Tibial nerve (tissue), 4 donors: ENCODE measurements around the gene ITPK1. TPM values are rescaled to one million over a fixed set of nuclear protein-coding genes. Genes with fewer than 3 reads are reported as not detected.

ENCODE experiments used
- DNase-seq, 2 donors: peaks; one replicate each; pipeline ENCODE4 v3.0.0-alpha.2; 2019; ENCODE audit warnings: low spot score in 2 of 2
- H3K27ac ChIP-seq, 4 donors: fragments of 200-600 bp; sonication (generic) in 3 of 4; one replicate each; pipeline ENCODE4 v1.5.1; 2017 to 2019; ENCODE audit warnings: mild to moderate bottlenecking in 1 of 4
- H3K27me3 ChIP-seq, 2 donors: fragments of 200-600 bp; sonication (generic) in 1 of 2; one replicate each; pipeline versions ENCODE4 v1.5.1 to v1.6.0; 2017 to 2019
- H3K36me3 ChIP-seq, 3 donors: fragments of 200-600 bp; sonication (generic); one replicate each; pipeline ENCODE4 v1.5.1; 2018 to 2019
- H3K4me1 ChIP-seq, 4 donors: fragments of 200-600 bp; sonication (generic) in 3 of 4; one replicate each; pipeline ENCODE4 v1.5.1; 2017 to 2019
- H3K4me3 ChIP-seq, 4 donors: fragments of 200-600 bp; sonication (generic) in 3 of 4; one replicate each; pipeline ENCODE4 v1.5.1; 2017 to 2019; ENCODE audit warnings: mild to moderate bottlenecking in 1 of 4, moderate library complexity in 1 of 4
- H3K9me3 ChIP-seq, 4 donors: fragments of 200-600 bp; sonication (generic) in 3 of 4; one replicate each; pipeline ENCODE4 v1.5.1; 2017 to 2019
- EP300 ChIP-seq, 2 donors: sonication (generic); formaldehyde crosslinking; IDR thresholded peaks; one replicate each; pipeline ENCODE4 v1.6.1; 2017; ENCODE audit warnings: antibody characterized with exemption in 2 of 2, mild to moderate bottlenecking in 1 of 2
- POLR2A ChIP-seq, 2 donors: fragments of 450-650 bp; IDR thresholded peaks; one replicate each; pipeline ENCODE4 v1.6.1; 2017; ENCODE audit warnings: antibody characterized with exemption in 2 of 2, mild to moderate bottlenecking in 2 of 2, moderate library complexity in 2 of 2
- WGBS, 2 donors: methylation state at CpG; one replicate each; pipeline ENCODE4 v1.1.5; 2018; 5-methylcytosine and 5-hydroxymethylcytosine counted together
- total RNA-seq, 4 donors: library from RNA; depleted of rRNA; stranded (reverse); fragments of >200 nt; gene quantifications; one replicate each; pipeline ENCODE4 v1.1.0, GENCODE V29; 2016
- TF ChIP-seq, protein P1 (sequence below), 5 experiments: fragments of 200-600 bp in 3 of 5; fragments of 450-650 bp in 2 of 5; sonication (generic) in 3 of 5; IDR thresholded peaks; one replicate each; pipeline ENCODE4 v1.5.1; 2016 to 2019; ENCODE audit warnings: antibody characterized with exemption in 5 of 5, mild to moderate bottlenecking in 3 of 5, moderate library complexity in 2 of 5

Gene ITPK1
- total RNA-seq, 4 donors from 2014 or later, result 67.4 to 121 (median 92.5) TPM

GRCh38 chr14:93006567-93007051, 109.1 kb downstream of the ITPK1 start:
- peak overlapping the region; percentile 44 to 92 (median 78) for H3K27ac ChIP-seq
- H3K9me3 ChIP-seq, result no peaks in the 10 kb centered on the region
- no peak for TF ChIP-seq EP300 (IDR thresholded peaks at IDR 0.05)
- TF ChIP-seq, protein P1, sequence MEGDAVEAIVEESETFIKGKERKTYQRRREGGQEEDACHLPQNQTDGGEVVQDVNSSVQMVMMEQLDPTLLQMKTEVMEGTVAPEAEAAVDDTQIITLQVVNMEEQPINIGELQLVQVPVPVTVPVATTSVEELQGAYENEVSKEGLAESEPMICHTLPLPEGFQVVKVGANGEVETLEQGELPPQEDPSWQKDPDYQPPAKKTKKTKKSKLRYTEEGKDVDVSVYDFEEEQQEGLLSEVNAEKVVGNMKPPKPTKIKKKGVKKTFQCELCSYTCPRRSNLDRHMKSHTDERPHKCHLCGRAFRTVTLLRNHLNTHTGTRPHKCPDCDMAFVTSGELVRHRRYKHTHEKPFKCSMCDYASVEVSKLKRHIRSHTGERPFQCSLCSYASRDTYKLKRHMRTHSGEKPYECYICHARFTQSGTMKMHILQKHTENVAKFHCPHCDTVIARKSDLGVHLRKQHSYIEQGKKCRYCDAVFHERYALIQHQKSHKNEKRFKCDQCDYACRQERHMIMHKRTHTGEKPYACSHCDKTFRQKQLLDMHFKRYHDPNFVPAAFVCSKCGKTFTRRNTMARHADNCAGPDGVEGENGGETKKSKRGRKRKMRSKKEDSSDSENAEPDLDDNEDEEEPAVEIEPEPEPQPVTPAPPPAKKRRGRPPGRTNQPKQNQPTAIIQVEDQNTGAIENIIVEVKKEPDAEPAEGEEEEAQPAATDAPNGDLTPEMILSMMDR (IDR thresholded peaks at IDR 0.05), result no peak
- no peak for TF ChIP-seq POLR2A (IDR thresholded peaks at IDR 0.05)
- WGBS, 2 donors, result 30 to 35% methylated on average over 5 to 6 of the region's 6 CpGs
- no peaks in the 10 kb centered on the region for H3K27me3 ChIP-seq
- H3K4me3 ChIP-seq, result no peak overlapping the region
- H3K4me1 ChIP-seq, result peaks cover 0 to 91% (median 74%) of the 10 kb centered on the region in 4 donors
- H3K36me3 ChIP-seq, result no peaks in the 10 kb centered on the region
- no peak for DNase-seq

- 50 to 52% methylated on average over 8 of the region's 8 CpGs for WGBS, 2 donors
- peaks cover 0 to 83% (median 66%) of the 10 kb centered on the region in 4 donors for H3K4me1 ChIP-seq
- TF ChIP-seq POLR2A (IDR thresholded peaks at IDR 0.05) (no peak), EP300 (IDR thresholded peaks at IDR 0.05) (no peak)
- TF ChIP-seq, protein P1 (IDR thresholded peaks at IDR 0.05), result no peak
- H3K9me3 ChIP-seq, result no peaks in the 10 kb centered on the region
- H3K4me3 ChIP-seq, result no peak overlapping the region
- peak overlapping the region in 3 of 4 donors; percentile 69 to 92 (median 86) for H3K27ac ChIP-seq
- no peaks in the 10 kb centered on the region for H3K36me3 ChIP-seq
- no peaks in the 10 kb centered on the region for H3K27me3 ChIP-seq
- no peak for DNase-seq
These were observed 109.9 kb downstream of the ITPK1 start for GRCh38 chr14:93005838-93006237.

GRCh38 chr14:93005135-93005813, 110.5 kb downstream of the ITPK1 start:
- Histone ChIP-seq H3K27ac (peak overlapping the region in 3 of 4 donors; percentile 69 to 92 (median 86)), H3K4me3 (no peak overlapping the region), H3K4me1 (peaks cover 0 to 77% (median 63%) of the 10 kb centered on the region in 4 donors), H3K36me3 (no peaks in the 10 kb centered on the region), H3K9me3 (no peaks in the 10 kb centered on the region), H3K27me3 (no peaks in the 10 kb centered on the region)
- 82 to 83% methylated on average over 7 of the region's 7 CpGs for WGBS, 2 donors
- TF ChIP-seq EP300 (IDR thresholded peaks at IDR 0.05), result no peak
- no peak for TF ChIP-seq POLR2A (IDR thresholded peaks at IDR 0.05)
- TF ChIP-seq, protein P1 (IDR thresholded peaks at IDR 0.05), result no peak
- DNase-seq, result no peak

- Histone ChIP-seq H3K9me3 (no peaks in the 10 kb centered on the region), H3K27ac (peak overlapping the region; percentile 37 to 92 (median 68)), H3K4me1 (peaks cover 0 to 76% (median 59%) of the 10 kb centered on the region in 4 donors), H3K27me3 (no peaks in the 10 kb centered on the region), H3K4me3 (no peak overlapping the region), H3K36me3 (no peaks in the 10 kb centered on the region)
- DNase-seq, result no peak
- TF ChIP-seq, protein P1 (IDR thresholded peaks at IDR 0.05), result no peak
- TF ChIP-seq POLR2A (IDR thresholded peaks at IDR 0.05) (no peak), EP300 (IDR thresholded peaks at IDR 0.05) (no peak)
- 71 to 83% methylated on average over 7 of the region's 7 CpGs for whole genome bisulfite sequencing, 2 donors
These were observed 111.0 kb downstream of the ITPK1 start for GRCh38 chr14:93004699-93005082.

GRCh38 chr14:93003945-93004698, 111.6 kb downstream of the ITPK1 start:
- Histone ChIP-seq H3K9me3 (no peaks in the 10 kb centered on the region), H3K36me3 (no peaks in the 10 kb centered on the region), H3K4me1 (peaks cover 0 to 76% (median 58%) of the 10 kb centered on the region in 4 donors), H3K27me3 (no peaks in the 10 kb centered on the region), H3K4me3 (no peak overlapping the region), H3K27ac (peak overlapping the region; percentile 37 to 92 (median 68))
- 65 to 66% methylated on average over 18 of the region's 18 CpGs for WGBS, 2 donors
- DNase-seq, result no peak
- TF ChIP-seq POLR2A (IDR thresholded peaks at IDR 0.05), result no peak
- no peak for TF ChIP-seq EP300 (IDR thresholded peaks at IDR 0.05)
- TF ChIP-seq, protein P1 (IDR thresholded peaks at IDR 0.05), result no peak
